ENCODE data around the gene SPRED2.

SPRED2 gene

DNA sequence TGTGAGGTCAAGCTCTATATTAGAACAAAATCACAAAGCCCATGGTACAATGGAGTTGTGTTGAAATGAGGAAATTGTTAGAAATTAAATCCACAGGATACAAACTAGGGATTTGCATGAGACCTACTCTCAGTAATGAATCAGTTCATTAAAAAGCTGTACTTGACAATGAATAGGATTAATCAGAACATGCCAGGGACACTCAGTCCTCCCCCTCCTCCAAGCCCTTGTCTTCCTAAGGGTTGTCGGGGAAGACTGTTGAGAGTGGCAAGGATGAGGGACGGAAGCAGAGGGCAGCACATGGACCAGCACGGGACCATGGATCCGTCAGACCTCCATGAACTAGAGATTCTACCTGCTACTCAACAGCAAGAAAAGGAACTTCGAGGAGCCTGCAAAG, 39.8 kb downstream of the SPRED2 start:
- Histone ChIP-seq H3K4me3 (no peak overlapping the region), H3K36me3 (ENCODE audit: insufficient read depth, low read length) (no peaks in the 10 kb centered on the region), H3K27ac (no peak overlapping the region), H3K9me3 (ENCODE audit: low read depth, low read length) (no peaks in the 10 kb centered on the region), H3K9ac (ENCODE audit: insufficient read length) (no peak overlapping the region)
- DNase-seq (ENCODE audit: low read depth, low spot score), result no peak
- TF ChIP-seq FOXP2 (optimal IDR thresholded peaks at IDR 0.05; ENCODE audit: control extremely low read depth, extremely low read length, insufficient read depth) (no peak), POLR2AphosphoS5 (IDR thresholded peaks at IDR 0.05; ENCODE audit: borderline replicate concordance, low read depth, low read length) (no peak), EZH2 (IDR thresholded peaks at IDR 0.05) (no peak)

DNA sequence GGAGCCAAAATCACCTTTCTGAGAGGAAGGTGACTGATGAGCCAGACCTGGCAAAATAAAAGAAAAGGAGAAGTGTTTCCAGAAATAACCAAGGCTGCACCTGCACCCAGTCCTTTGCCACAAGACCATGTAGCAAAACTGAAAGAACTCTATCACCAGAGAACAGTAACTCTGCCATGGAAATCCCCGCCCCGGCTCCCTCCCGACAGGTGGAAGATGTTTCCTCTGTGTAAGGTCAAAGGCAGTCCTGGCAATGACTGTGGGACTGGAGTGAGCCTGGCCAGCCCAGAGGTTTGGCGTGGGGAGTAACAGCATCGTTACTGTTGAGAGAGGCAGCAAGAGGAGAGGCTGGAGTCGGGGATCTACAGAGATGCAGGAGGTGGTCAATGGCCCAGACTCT, 42.3 kb downstream of the SPRED2 start:
- Histone ChIP-seq H3K9ac (ENCODE audit: insufficient read length) (no peak overlapping the region), H3K36me3 (ENCODE audit: insufficient read depth, low read length) (no peaks in the 10 kb centered on the region), H3K9me3 (ENCODE audit: low read depth, low read length) (no peaks in the 10 kb centered on the region), H3K4me3 (no peak overlapping the region), H3K27ac (no peak overlapping the region)
- DNase-seq (ENCODE audit: low read depth, low spot score), result no peak
- TF ChIP-seq FOXP2 (optimal IDR thresholded peaks at IDR 0.05; ENCODE audit: control extremely low read depth, extremely low read length, insufficient read depth) (no peak), POLR2AphosphoS5 (IDR thresholded peaks at IDR 0.05; ENCODE audit: borderline replicate concordance, low read depth, low read length) (no peak), EZH2 (IDR thresholded peaks at IDR 0.05) (no peak)

- TF ChIP-seq FOXP2 (optimal IDR thresholded peaks at IDR 0.05; ENCODE audit: control extremely low read depth, extremely low read length, insufficient read depth), result no peak
- TF ChIP-seq POLR2AphosphoS5 (IDR thresholded peaks at IDR 0.05; ENCODE audit: borderline replicate concordance, low read depth, low read length), result no peak
- TF ChIP-seq EZH2 (IDR thresholded peaks at IDR 0.05), result no peak
- no peak for DNase-seq (ENCODE audit: low read depth, low spot score)
- Histone ChIP-seq H3K36me3 (ENCODE audit: insufficient read depth, low read length) (no peaks in the 10 kb centered on the region), H3K9ac (ENCODE audit: insufficient read length) (no peak overlapping the region), H3K9me3 (ENCODE audit: low read depth, low read length) (no peaks in the 10 kb centered on the region), H3K4me3 (no peak overlapping the region), H3K27ac (no peak overlapping the region)
Measured at GRCh38 chr2:65389476-65389875, 42.9 kb downstream of the SPRED2 start.

- Histone ChIP-seq H3K27ac (no peak overlapping the region), H3K9ac (ENCODE audit: insufficient read length) (no peak overlapping the region), H3K36me3 (ENCODE audit: insufficient read depth, low read length) (no peaks in the 10 kb centered on the region), H3K4me3 (no peak overlapping the region), H3K9me3 (ENCODE audit: low read depth, low read length) (no peaks in the 10 kb centered on the region)
- TF ChIP-seq POLR2AphosphoS5 (IDR thresholded peaks at IDR 0.05; ENCODE audit: borderline replicate concordance, low read depth, low read length) (no peak), FOXP2 (optimal IDR thresholded peaks at IDR 0.05; ENCODE audit: control extremely low read depth, extremely low read length, insufficient read depth) (no peak), EZH2 (IDR thresholded peaks at IDR 0.05) (no peak)
- DNase-seq (ENCODE audit: low read depth, low spot score), result no peak
Measured at GRCh38 chr2:65388596-65389390, 43.6 kb downstream of the SPRED2 start.

- Histone ChIP-seq H3K9me3 (ENCODE audit: low read depth, low read length) (no peaks in the 10 kb centered on the region), H3K9ac (ENCODE audit: insufficient read length) (no peak overlapping the region), H3K36me3 (ENCODE audit: insufficient read depth, low read length) (no peaks in the 10 kb centered on the region), H3K27ac (no peak overlapping the region), H3K4me3 (no peak overlapping the region)
- DNase-seq (ENCODE audit: low read depth, low spot score), result no peak
- TF ChIP-seq FOXP2 (optimal IDR thresholded peaks at IDR 0.05; ENCODE audit: control extremely low read depth, extremely low read length, insufficient read depth), result no peak
- no peak for TF ChIP-seq EZH2 (IDR thresholded peaks at IDR 0.05)
- no peak for TF ChIP-seq POLR2AphosphoS5 (IDR thresholded peaks at IDR 0.05; ENCODE audit: borderline replicate concordance, low read depth, low read length)
Measured at GRCh38 chr2:65388051-65388531, 44.3 kb downstream of the SPRED2 start.

GRCh38 chr2:65386989-65387388, 45.4 kb downstream of the SPRED2 start:
- DNase-seq (ENCODE audit: low read depth, low spot score), result no peak
- Histone ChIP-seq H3K36me3 (ENCODE audit: insufficient read depth, low read length) (no peaks in the 10 kb centered on the region), H3K4me3 (no peak overlapping the region), H3K27ac (no peak overlapping the region), H3K9ac (ENCODE audit: insufficient read length) (no peak overlapping the region), H3K9me3 (ENCODE audit: low read depth, low read length) (no peaks in the 10 kb centered on the region)
- TF ChIP-seq POLR2AphosphoS5 (IDR thresholded peaks at IDR 0.05; ENCODE audit: borderline replicate concordance, low read depth, low read length), result no peak
- TF ChIP-seq FOXP2 (optimal IDR thresholded peaks at IDR 0.05; ENCODE audit: control extremely low read depth, extremely low read length, insufficient read depth), result no peak
- TF ChIP-seq EZH2 (IDR thresholded peaks at IDR 0.05), result no peak

DNA sequence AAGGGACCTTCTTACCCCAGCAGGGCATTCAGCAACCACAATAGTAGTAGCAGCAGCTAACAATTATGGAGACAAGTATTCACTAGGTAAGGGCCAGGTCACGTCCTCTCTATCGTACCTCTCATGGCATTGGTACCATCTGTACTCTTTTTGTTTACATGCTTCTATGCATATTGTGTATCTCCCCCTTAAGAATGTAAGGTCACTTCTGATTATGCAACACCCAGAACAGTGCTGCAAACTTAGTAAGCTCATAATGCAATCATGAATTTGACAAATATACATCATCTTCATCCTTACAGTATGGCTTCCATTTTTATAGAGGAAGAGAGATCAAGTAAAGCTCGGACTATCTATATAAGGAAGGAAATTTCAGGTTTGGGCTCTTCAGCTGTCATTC, 46.1 kb downstream of the SPRED2 start:
- Histone ChIP-seq H3K4me3 (no peak overlapping the region), H3K9me3 (ENCODE audit: low read depth, low read length) (no peaks in the 10 kb centered on the region), H3K36me3 (ENCODE audit: insufficient read depth, low read length) (no peaks in the 10 kb centered on the region), H3K9ac (ENCODE audit: insufficient read length) (no peak overlapping the region), H3K27ac (no peak overlapping the region)
- TF ChIP-seq POLR2AphosphoS5 (IDR thresholded peaks at IDR 0.05; ENCODE audit: borderline replicate concordance, low read depth, low read length), result no peak
- TF ChIP-seq FOXP2 (optimal IDR thresholded peaks at IDR 0.05; ENCODE audit: control extremely low read depth, extremely low read length, insufficient read depth), result no peak
- TF ChIP-seq EZH2 (IDR thresholded peaks at IDR 0.05), result no peak
- no peak for DNase-seq (ENCODE audit: low read depth, low spot score)

- Histone ChIP-seq H3K9me3 (ENCODE audit: low read depth, low read length) (no peaks in the 10 kb centered on the region), H3K36me3 (ENCODE audit: insufficient read depth, low read length) (no peaks in the 10 kb centered on the region), H3K9ac (ENCODE audit: insufficient read length) (peak overlapping the region; percentile 11), H3K27ac (peak overlapping the region; percentile 71), H3K4me3 (peak overlapping the region; percentile 40)
- no peak for DNase-seq (ENCODE audit: low read depth, low spot score)
- no peak for TF ChIP-seq POLR2AphosphoS5 (IDR thresholded peaks at IDR 0.05; ENCODE audit: borderline replicate concordance, low read depth, low read length)
- TF ChIP-seq FOXP2 (optimal IDR thresholded peaks at IDR 0.05; ENCODE audit: control extremely low read depth, extremely low read length, insufficient read depth), result no peak
- TF ChIP-seq EZH2 (IDR thresholded peaks at IDR 0.05), result no peak
Measured at GRCh38 chr2:65383541-65384488, 48.6 kb downstream of the SPRED2 start.
